Measurements from ENCODE around the gene VEGFA.

DNA sequence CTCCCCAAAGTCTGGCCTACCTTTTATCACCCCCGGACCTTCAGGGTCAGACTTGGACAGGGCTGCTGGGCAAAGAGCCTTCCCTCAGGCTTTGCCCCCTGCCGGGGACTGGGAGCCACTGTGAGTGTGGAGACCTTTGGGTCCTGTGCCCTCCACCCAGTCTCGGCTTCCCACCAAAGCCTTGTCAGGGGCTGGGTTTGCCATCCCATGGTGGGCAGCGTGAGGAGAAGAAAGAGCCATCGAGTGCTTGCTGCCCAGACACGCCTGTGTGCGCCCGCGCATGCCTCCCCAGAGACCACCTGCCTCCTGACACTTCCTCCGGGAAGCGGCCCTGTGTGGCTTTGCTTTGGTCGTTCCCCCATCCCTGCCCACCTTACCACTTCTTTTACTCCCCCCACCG, 10.3 kb downstream of the VEGFA start:
- TF ChIP-seq POLR2AphosphoS5 (IDR thresholded peaks at IDR 0.05; ENCODE audit: borderline replicate concordance, low read depth, low read length), result no peak
- no peak for TF ChIP-seq EZH2 (IDR thresholded peaks at IDR 0.05)
- TF ChIP-seq FOXP2 (optimal IDR thresholded peaks at IDR 0.05; ENCODE audit: control extremely low read depth, extremely low read length, insufficient read depth), result no peak

All from SK-N-MC (cell line).